ENCODE results near the gene SLC29A1.

DNA sequence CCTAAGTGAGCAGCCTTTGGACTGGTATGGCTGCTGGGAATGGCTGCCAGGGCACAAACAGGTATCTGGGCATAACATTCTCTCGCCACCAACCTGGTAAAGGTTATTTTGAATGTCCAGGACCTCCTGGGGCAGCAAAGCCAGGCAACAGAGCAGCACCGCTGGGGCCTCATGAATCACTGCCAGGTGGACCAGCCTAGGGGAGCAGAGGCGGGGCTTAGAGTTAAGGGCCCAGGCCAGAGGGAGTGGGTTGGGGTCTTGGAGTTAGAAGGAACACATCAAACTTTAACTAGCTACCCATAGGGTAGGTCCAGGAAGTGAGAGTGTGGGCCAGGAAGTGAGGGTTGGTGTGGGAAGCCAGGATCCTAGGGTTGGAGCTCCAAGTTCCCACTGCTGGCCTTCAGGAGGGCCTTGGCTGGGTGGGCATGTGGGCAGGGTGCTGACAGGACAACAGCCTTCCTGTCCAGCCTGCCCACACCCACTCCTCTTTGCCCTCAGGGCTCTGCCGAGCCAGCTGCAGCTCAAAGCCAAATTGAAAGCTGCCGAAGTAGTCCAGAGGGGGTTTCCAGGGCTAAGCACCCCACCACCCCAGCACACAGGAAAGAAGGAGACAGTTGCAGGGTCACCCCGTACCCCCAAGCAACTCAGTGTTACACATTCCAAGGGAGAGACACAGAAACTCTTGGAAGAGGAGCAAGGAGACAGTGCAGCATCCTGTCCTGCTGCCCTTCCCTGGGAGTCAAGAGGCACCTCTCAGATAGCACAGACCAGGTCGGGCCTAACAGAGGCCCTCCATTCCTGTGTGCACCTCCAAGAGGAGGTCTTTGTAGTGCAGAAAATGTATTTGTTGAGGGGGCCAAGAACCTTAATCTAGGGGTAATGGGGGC is 39.3 kb downstream of the SLC29A1 start:
- TF ChIP-seq CTCF (IDR thresholded peaks at IDR 0.05) (no peak), EZH2 (IDR thresholded peaks at IDR 0.05; ENCODE audit: borderline replicate concordance, insufficient read depth, low read depth, low read length, poor library complexity, severe bottlenecking) (no peak)
